OCI-M1 (cell line): ENCODE results near the gene CPNE2.
"Not testable (repeated sequence)": the region's sequence is repeated elsewhere in the genome, so short reads cannot be mapped to it uniquely, and the experiment has no call there.

Experiments
- DNase-seq: peaks from one replicate; lab custom pipeline; 2025; lab: John Stamatoyannopoulos, UW

Gene CPNE2

GRCh38 chr16:57091975-57092785 is at the start of gene CPNE2:
TSS of gene CPNE2 (plus strand) at chr16:57092583. CDS start at chr16:57110743, 18,160 bp downstream.
- DNase-seq: peak; percentile 39

- no peak for DNase-seq
Observed at GRCh38 chr16:57043248-57043647, 49.1 kb upstream of the CPNE2 start.

- DNase-seq: no peak
Observed at GRCh38 chr16:57044931-57045693, 47.3 kb upstream of the CPNE2 start.

GRCh38 chr16:57045694-57046381 is 46.5 kb upstream of the CPNE2 start:
- DNase-seq: no peak

GRCh38 chr16:57048095-57048494 is 44.3 kb upstream of the CPNE2 start:
- DNase-seq: no peak

GRCh38 chr16:57049678-57050077 is 42.7 kb upstream of the CPNE2 start:
- no peak for DNase-seq

GRCh38 chr16:57051696-57052228 is 40.6 kb upstream of the CPNE2 start:
- no peak for DNase-seq

GRCh38 chr16:57053206-57053605 is 39.2 kb upstream of the CPNE2 start:
- DNase-seq: no peak

- no peak for DNase-seq
Observed at GRCh38 chr16:57054338-57054737, 38.0 kb upstream of the CPNE2 start.

- DNase-seq: no peak
Observed at GRCh38 chr16:57054771-57055170, 37.6 kb upstream of the CPNE2 start.

- DNase-seq: no peak
Observed at GRCh38 chr16:57055671-57056070, 36.7 kb upstream of the CPNE2 start.

- DNase-seq: no peak
Observed at GRCh38 chr16:57058291-57058861, 34.0 kb upstream of the CPNE2 start.

GRCh38 chr16:57060323-57061083 is 31.9 kb upstream of the CPNE2 start:
- DNase-seq: no peak

GRCh38 chr16:57061084-57061905 is 31.1 kb upstream of the CPNE2 start:
- no peak for DNase-seq

GRCh38 chr16:57062329-57062728 is 30.1 kb upstream of the CPNE2 start:
- no peak for DNase-seq

GRCh38 chr16:57063189-57063588 is 29.2 kb upstream of the CPNE2 start:
- DNase-seq: not testable (repeated sequence)

- DNase-seq: no peak
Observed at GRCh38 chr16:57064995-57065394, 27.4 kb upstream of the CPNE2 start.

- no peak for DNase-seq
Observed at GRCh38 chr16:57066625-57067024, 25.8 kb upstream of the CPNE2 start.

GRCh38 chr16:57067347-57067746 is 25.0 kb upstream of the CPNE2 start:
- no peak for DNase-seq

- no peak for DNase-seq
Observed at GRCh38 chr16:57069053-57069452, 23.3 kb upstream of the CPNE2 start.
